ENCODE measurements around the gene FOXJ3. TPM values are rescaled to one million over a fixed set of nuclear protein-coding genes. Genes with fewer than 3 reads are reported as not detected.

The FOXJ3 gene
- total RNA-seq, 1 experiment from 2014 or later: 55.3 TPM

- H3K9me3 ChIP-seq (ENCODE audit: control insufficient read depth, insufficient read depth, low read depth, low read length): no peaks in the 10 kb centered on the region
- no peaks in the 10 kb centered on the region; the same call in 1 of the 2 replicates for H3K36me3 ChIP-seq (ENCODE audit: control insufficient read depth, insufficient read depth, low read length)
- TF ChIP-seq POLR2AphosphoS5 (IDR thresholded peaks at IDR 0.05; ENCODE audit: low read depth, low read length): no peak
- DNase-seq (ENCODE audit: low read depth, low spot score) (no peak), ATAC-seq (no peak)
- H3K27me3 ChIP-seq (ENCODE audit: control insufficient read depth, insufficient read depth, low read length): no peaks in the 10 kb centered on the region
- BruUV-seq (replicated peaks): no TSS peak
- H3K4me1 ChIP-seq (ENCODE audit: control insufficient read depth, insufficient read depth, low read length): no peaks in the 10 kb centered on the region
- H3K27ac ChIP-seq (ENCODE audit: low read length): no peak overlapping the region
- intact Hi-C loops (cut with micrococcal nuclease; ENCODE audit: unreplicated experiment): no loop called here
- POLR2A ChIA-PET: interaction anchor here (0.8 kb wide), 1 partner anchor 253 kb away, joined by 3 read pairs; no protein-coding TSS in a partner anchor
- CTCF ChIA-PET: interaction anchor here (0.7 kb wide), 1 partner anchor 58 kb away, joined by 10 read pairs; no protein-coding TSS in a partner anchor
- H3K4me3 ChIP-seq (ENCODE audit: low read depth in 2 of 2, low read length in 2 of 2): no peak overlapping the region
- in situ Hi-C loops (cut with HindIII; ENCODE audit: low pct_unique_long_range_greater_than_20kb, low sequenced_read_pairs): no loop called here
Observed at GRCh38 chr1:42272920-42273319, 62.1 kb downstream of the FOXJ3 start.

GRCh38 chr1:42267904-42268303 is 67.1 kb downstream of the FOXJ3 start:
- Histone ChIP-seq H3K27ac (ENCODE audit: low read length) (no peak overlapping the region), H3K9me3 (ENCODE audit: control insufficient read depth, insufficient read depth, low read depth, low read length) (no peaks in the 10 kb centered on the region), H3K4me3 (ENCODE audit: low read depth in 2 of 2, low read length in 2 of 2) (no peak overlapping the region), H3K36me3 (ENCODE audit: control insufficient read depth, insufficient read depth, low read length) (peaks cover 7% of the 10 kb centered on the region; the same call in 1 of the 2 replicates), H3K4me1 (ENCODE audit: control insufficient read depth, insufficient read depth, low read length) (0 out of 2 replicates have a peak, but pooled peaks cover 3% of the 10 kb centered on the region), H3K27me3 (ENCODE audit: control insufficient read depth, insufficient read depth, low read length) (no peaks in the 10 kb centered on the region)
- in situ Hi-C loops (cut with HindIII; ENCODE audit: low pct_unique_long_range_greater_than_20kb, low sequenced_read_pairs): no loop called here
- ATAC-seq (no peak), DNase-seq (ENCODE audit: low read depth, low spot score) (no peak)
- CTCF ChIA-PET: no interaction called here
- no TSS peak for BruUV-seq (replicated peaks)
- POLR2A ChIA-PET: no interaction called here
- no peak for TF ChIP-seq POLR2AphosphoS5 (IDR thresholded peaks at IDR 0.05; ENCODE audit: low read depth, low read length)
- no peak for TF ChIP-seq REST (IDR thresholded peaks at IDR 0.05; ENCODE audit: insufficient read depth in 1 of 2, low read depth in 2 of 2, low read length in 1 of 2)
- TF ChIP-seq SIN3A (IDR thresholded peaks at IDR 0.05; ENCODE audit: borderline replicate concordance, insufficient read depth, low read depth, low read length): no peak
- TF ChIP-seq CTCF (IDR thresholded peaks at IDR 0.05): no peak
- TF ChIP-seq TCF7L2 (IDR thresholded peaks at IDR 0.05; ENCODE audit: low read depth, low read length): no peak
- intact Hi-C loops (cut with micrococcal nuclease; ENCODE audit: unreplicated experiment): no loop called here

- BruUV-seq (replicated peaks): no TSS peak
- H3K4me3 ChIP-seq (ENCODE audit: low read depth in 2 of 2, low read length in 2 of 2): no peak overlapping the region
- DNase-seq (ENCODE audit: low read depth, low spot score) (no peak), ATAC-seq (no peak)
- intact Hi-C loops (cut with micrococcal nuclease; ENCODE audit: unreplicated experiment) (no loop called here), in situ Hi-C loops (cut with HindIII; ENCODE audit: low pct_unique_long_range_greater_than_20kb, low sequenced_read_pairs) (no loop called here)
- ChIA-PET CTCF (no interaction called here), POLR2A (interaction anchor here (0.6 kb wide), 1 partner anchor 253 kb away, joined by 4 read pairs; no protein-coding TSS in a partner anchor)
- no peaks in the 10 kb centered on the region for H3K27me3 ChIP-seq (ENCODE audit: control insufficient read depth, insufficient read depth, low read length)
- TF ChIP-seq CTCF (IDR thresholded peaks at IDR 0.05) (peak; percentile 21; the same call in 1 of the 2 replicates), REST (IDR thresholded peaks at IDR 0.05; ENCODE audit: insufficient read depth in 1 of 2, low read depth in 2 of 2, low read length in 1 of 2) (no peak)
- 0 out of 2 replicates have a peak, but pooled peaks cover 3% of the 10 kb centered on the region for H3K4me1 ChIP-seq (ENCODE audit: control insufficient read depth, insufficient read depth, low read length)
- H3K36me3 ChIP-seq (ENCODE audit: control insufficient read depth, insufficient read depth, low read length): peaks cover 7% of the 10 kb centered on the region; the same call in 1 of the 2 replicates
- no peaks in the 10 kb centered on the region for H3K9me3 ChIP-seq (ENCODE audit: control insufficient read depth, insufficient read depth, low read depth, low read length)
- H3K27ac ChIP-seq (ENCODE audit: low read length): no peak overlapping the region
Observed at GRCh38 chr1:42266253-42267135, 68.5 kb downstream of the FOXJ3 start.
